HG03280 (cell line): ENCODE data around the gene ZNF484.
"Not testable (repeated sequence)": the region's sequence is repeated elsewhere in the genome, so short reads cannot be mapped to it uniquely, and the experiment has no call there.

Experiments used
- ATAC-seq: cut with Tn5 transposase; IDR thresholded peaks from one replicate; pipeline ENCODE4 v1.9.1; 2021; ENCODE audit warnings: mild to moderate bottlenecking, moderate library complexity; ENCODE audit not compliant: unreplicated experiment

ZNF484 gene

DNA sequence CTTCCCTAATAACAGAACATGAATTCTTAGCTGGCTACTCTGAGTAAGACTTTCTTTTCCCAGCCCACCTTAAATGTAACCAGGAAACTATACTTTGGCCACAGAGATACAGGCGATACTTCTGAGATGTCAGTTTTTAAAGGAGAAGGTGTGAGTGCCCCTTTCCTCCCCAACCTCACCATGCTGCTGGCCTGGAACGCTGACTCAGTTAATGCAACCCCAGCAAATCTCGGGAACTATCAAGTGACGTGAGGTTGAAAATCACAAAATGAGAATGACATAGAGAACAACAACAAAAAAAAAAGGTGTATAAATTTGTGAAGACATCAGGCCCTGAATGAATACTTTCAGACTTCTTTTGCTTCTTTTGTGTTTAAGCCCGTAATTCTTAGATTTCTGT is 13.7 kb downstream of the ZNF484 start:
- ATAC-seq = no peak

- no peak for ATAC-seq
Measured at GRCh38 chr9:92860867-92861266, 17.0 kb downstream of the ZNF484 start.

- no peak for ATAC-seq
Measured at GRCh38 chr9:92857236-92857635, 20.6 kb downstream of the ZNF484 start.

- ATAC-seq = no peak
Measured at GRCh38 chr9:92853716-92854115, 24.1 kb downstream of the ZNF484 start.

DNA sequence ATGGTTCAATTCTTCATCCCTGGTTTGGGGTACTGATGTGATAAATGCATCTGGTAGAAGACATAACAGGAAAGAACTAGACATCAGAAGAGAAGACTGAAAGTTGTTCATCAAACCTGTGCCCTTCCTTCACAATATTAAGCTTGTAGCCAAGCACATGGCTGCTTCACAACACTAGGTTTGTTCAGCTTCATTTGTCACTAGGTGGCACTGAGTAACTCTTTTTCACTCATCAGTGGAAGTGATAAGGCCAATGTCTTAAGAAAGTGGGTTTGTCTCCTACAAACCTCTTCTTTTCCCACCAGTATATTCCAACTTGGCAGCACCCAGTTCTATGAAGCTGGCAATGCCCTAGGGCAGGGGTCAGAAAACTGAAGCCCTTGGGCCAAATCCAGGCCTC is 26.9 kb downstream of the ZNF484 start:
- ATAC-seq = no peak

GRCh38 chr9:92848740-92849139 is 29.1 kb downstream of the ZNF484 start:
- not testable (repeated sequence) for ATAC-seq

DNA sequence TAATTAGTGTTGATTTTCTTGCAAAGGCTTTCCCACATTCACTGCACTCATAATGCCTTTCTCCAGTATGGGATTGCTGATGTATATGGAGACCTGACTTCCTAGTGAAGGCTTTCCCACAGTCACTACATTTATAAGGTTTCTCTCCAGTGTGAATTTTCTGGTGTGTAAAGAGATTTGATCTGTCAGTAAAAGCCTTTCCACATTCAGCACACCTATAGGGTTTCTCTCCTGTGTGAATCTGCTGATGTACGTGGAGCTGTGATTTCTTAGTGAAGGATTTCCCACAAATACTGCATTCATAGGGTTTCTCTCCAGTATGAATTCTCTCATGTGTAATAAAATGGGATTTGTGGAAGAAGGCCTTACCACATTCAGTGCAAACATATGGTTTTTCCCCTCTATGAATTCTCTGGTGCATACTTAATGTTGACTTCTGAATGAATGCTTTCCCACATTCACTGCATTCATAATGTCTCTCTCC is 31.1 kb downstream of the ZNF484 start:
- no peak for ATAC-seq

GRCh38 chr9:92838411-92838810 is 39.4 kb downstream of the ZNF484 start:
- ATAC-seq = not testable (repeated sequence)

GRCh38 chr9:92837191-92837590 is 40.6 kb downstream of the ZNF484 start:
- no peak for ATAC-seq

- no peak for ATAC-seq
Measured at GRCh38 chr9:92829420-92829819, 48.4 kb downstream of the ZNF484 start.

DNA sequence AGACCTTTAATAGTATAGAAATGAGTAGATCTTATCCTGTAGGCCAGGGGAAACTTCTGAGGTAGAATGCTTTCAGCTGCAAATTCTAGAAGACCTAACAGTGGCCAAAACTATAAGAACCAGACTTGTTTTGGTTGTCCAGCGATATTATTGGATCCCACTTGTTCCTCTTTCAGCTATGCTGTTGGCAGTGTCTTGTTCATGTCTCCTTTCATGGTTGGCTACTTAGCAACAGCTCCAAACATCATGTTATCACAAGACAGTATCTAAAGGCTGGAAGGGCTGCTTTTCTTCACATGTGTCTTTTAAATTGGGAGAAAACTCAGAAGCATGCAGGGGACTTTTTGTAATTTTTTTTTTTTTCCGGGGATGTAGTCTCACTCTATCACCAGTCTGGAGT is 52.8 kb downstream of the ZNF484 start:
- not testable (repeated sequence) for ATAC-seq

DNA sequence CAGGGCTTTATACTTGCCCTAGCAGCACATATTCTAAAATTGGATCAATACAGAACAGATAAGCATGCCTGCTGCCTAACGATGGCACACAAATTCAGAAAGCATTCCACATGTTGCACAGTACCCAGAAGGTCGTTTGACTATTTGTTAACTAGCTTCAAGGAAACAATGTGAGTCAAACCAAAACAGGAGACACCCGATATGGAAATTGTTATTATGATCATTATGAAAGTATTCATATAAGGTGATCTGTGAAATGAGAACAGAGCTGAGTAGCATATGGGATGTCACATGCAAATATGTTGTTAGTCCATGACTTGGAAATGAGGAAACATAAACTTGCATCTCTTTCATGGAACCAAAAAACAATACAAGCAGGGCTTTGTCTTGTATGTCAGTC is 56.9 kb downstream of the ZNF484 start:
- ATAC-seq = no peak

- ATAC-seq = not testable (repeated sequence)
Measured at GRCh38 chr9:92819898-92820297, 57.9 kb downstream of the ZNF484 start.

DNA sequence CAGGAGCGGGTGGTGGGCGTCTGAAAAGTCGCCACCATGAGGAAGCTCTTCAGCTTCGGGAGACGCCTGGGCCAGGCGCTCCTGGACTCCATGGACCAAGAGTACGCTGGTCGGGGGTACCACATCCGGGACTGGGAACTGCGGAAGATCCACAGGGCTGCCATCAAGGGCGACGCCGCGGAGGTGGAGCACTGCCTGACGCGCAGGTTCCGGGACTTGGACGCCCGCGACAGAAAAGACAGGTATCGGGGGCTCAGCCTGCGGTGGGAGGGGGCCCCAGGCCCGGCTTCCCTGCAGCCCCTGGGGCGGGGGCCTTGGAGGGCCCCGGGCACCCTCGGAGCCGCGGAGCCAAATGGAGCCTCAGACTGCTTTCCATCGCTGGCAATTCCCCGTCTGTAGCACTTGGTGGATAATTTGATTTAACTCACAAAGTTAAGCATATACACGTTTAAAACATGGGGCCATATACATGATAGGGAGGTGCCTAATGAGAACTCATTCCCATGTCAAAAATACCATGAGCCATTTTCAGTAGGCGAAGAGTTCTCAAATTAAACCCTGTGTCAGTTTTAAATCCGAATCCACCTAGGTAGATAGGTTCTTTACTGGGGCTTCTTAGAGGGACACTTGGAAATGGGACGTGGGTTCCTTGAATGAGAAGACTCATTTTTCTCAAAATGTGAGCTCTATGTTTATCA is 68.1 kb downstream of the ZNF484 start:
- ATAC-seq = not testable (repeated sequence)

DNA sequence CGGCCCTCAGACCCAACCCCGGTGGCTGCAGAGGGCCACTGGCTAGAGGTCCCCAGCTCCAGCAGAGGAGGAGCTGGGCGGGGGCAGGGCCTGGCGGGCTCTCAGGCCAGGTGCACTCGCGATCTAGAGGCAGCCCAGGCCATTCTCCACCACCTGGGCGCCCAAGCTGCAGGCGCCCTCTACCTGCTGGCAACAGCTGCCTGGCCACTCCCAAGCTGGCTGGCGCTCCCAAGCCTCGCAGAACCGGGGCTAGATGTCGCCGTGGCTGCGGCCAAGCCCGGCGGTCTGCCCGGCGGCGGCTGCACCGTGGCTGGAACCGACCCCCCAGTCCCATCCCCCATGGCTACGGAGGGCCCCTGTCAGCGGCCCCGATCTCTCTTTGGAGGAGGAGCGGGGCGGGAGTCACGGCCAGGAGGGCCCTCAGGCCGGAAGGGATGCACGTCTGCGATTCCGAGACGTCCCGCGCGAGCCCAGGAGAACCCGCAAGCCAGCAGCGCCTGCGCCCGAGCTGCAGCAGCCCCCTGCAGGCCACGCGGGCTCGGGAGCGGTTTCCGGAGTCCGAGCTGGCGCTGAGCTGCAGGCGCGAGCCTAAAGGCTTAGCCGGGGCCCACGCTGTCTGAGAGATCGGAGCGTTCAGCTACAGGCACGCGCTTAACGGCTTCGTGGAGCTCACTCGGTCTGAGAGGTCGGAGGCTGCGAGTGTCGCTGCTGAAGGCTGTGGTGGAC is 68.9 kb downstream of the ZNF484 start:
- ATAC-seq = peak; percentile 41

- ATAC-seq = no peak
Measured at GRCh38 chr9:92807757-92808725, 69.8 kb downstream of the ZNF484 start.

DNA sequence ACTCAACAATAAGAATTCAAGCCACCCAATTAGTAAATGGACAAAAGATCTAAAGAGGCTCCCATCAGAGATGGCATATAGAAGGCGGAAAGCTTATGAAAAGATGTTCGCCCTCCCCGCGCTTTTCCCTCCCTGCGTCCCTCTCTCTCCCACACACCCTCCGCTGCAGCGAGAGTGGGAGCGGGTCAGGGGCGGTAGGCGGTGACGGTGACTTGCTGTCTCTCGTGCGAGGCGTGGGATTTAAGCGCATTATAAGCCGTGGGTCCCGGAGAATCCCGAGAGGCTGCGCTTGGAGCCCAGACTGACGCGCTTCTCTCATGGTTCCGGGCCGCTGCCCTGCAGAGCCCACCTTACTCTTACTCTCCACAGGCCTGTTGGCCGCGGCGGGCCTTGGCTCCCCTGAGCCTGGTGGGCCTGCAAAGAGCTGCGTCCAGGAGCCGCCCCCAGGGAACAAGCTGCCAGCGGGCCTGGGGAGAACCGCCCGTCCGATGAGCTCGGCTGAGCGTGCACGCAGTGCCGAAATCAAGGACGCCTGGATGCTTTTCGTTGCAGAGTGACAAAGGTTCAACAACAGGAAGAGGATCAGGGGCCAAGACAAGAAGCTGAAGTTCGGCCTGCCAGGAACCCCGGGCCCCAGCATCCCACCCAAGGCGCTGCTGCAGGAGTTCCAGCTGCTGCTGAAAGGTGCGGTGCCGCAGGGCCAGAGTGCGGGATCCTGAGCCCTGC is 70.6 kb downstream of the ZNF484 start:
- no peak for ATAC-seq

GRCh38 chr9:92804727-92805126 is 73.1 kb downstream of the ZNF484 start:
- no peak for ATAC-seq

GRCh38 chr9:92798358-92798757 is 79.5 kb downstream of the ZNF484 start:
- ATAC-seq = no peak

DNA sequence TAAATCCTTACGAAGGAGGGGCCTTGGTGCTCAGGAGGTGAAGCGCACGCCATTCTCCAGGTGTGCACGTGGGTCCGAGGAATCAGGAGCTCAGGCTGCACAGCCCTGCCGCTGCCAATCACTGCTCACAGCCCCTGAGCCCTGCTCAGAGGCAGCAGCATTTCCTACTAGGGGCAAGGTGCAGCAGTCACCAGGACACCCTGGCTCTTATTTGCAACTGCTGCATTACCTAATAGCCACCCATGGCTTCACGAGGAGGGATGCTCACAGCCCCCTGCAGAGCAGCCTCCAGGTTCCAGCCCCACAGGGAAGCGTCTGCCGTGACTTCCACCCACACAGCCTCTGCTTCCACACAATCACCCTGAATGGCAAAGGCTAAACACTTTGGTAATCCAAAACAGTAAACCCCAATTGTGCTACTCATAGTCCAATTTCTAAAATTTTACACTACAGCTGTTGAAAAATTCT is 81.5 kb downstream of the ZNF484 start:
- ATAC-seq = not testable (repeated sequence)
